ENCODE results near the gene RPA1. TPM values are rescaled to one million over a fixed set of nuclear protein-coding genes. Genes with fewer than 3 reads are reported as not detected.
A peak's percentile ranks its signal among the peaks of the same experiment; 100 is the strongest.
"Not testable (repeated sequence)": the region's sequence is repeated elsewhere in the genome, so short reads cannot be mapped to it uniquely, and the experiment has no call there.

RPA1 gene
- total RNA-seq, 2 donors from 2014 or later: 15.4 to 40.0 TPM

DNA sequence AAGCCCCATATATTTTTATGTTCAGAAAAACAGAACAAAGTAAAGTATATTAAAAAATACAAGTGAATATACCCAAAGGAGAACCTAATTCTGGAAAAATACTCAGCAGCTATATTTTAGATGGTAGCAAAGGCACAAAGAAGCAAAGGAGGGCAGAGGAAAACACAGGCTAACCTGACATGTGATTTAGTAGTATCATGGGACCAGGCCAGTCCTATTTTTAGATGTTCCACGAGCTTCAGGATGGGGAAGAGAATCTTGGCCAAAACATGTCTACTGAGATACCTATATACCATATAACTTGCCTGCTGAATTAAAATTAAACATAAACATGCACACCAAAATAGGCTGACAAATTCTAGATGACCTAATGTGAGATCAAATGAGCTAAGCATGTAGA lies 33.0 kb upstream of the RPA1 start:
- TF ChIP-seq, protein P1, sequence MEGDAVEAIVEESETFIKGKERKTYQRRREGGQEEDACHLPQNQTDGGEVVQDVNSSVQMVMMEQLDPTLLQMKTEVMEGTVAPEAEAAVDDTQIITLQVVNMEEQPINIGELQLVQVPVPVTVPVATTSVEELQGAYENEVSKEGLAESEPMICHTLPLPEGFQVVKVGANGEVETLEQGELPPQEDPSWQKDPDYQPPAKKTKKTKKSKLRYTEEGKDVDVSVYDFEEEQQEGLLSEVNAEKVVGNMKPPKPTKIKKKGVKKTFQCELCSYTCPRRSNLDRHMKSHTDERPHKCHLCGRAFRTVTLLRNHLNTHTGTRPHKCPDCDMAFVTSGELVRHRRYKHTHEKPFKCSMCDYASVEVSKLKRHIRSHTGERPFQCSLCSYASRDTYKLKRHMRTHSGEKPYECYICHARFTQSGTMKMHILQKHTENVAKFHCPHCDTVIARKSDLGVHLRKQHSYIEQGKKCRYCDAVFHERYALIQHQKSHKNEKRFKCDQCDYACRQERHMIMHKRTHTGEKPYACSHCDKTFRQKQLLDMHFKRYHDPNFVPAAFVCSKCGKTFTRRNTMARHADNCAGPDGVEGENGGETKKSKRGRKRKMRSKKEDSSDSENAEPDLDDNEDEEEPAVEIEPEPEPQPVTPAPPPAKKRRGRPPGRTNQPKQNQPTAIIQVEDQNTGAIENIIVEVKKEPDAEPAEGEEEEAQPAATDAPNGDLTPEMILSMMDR (IDR thresholded peaks at IDR 0.05): no peak
- DNase-seq (ENCODE audit: low spot score) (no peak), ATAC-seq (ENCODE audit: insufficient number of reproducible peaks, low FRiP score, low read depth) (no peak)
- Histone ChIP-seq H3K9me3 (no peaks in the 10 kb centered on the region), H3K4me3 (no peak overlapping the region), H3K36me3 (peaks cover 8% of the 10 kb centered on the region), H3K27me3 (replicated peaks; ENCODE audit: insufficient read depth) (no peaks in the 10 kb centered on the region), H3K4me1 (ENCODE audit: control insufficient read depth in 1 of 2, low read depth in 2 of 2) (peaks cover 12 to 18% of the 10 kb centered on the region in 2 donors), H3K27ac (peak overlapping the region; percentile 0 to 41)

DNA sequence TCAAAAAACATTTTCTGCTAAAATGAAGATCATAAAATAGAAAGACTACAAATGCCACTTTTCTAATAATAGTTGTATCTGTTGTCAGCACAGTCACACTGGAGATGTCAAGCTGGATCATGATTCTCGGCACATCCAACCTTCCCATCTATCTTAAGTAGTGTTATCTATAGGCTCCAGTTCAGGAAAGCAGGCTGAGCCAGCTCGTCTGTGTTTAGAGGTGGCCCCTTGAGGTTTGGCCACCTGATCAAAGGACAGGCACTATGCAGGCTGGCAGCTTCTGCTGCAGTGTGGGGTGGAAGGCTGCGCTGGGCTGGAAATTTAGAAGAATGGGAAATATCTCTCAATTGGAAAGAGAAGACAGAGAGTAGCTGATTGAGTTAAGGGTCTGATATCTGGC lies 32.5 kb upstream of the RPA1 start:
- Histone ChIP-seq H3K27ac (peak overlapping the region; percentile 0 to 41), H3K36me3 (peaks cover 8% of the 10 kb centered on the region), H3K4me1 (ENCODE audit: control insufficient read depth in 1 of 2, low read depth in 2 of 2) (peaks cover 12 to 18% of the 10 kb centered on the region in 2 donors), H3K9me3 (no peaks in the 10 kb centered on the region), H3K27me3 (replicated peaks; ENCODE audit: insufficient read depth) (no peaks in the 10 kb centered on the region), H3K4me3 (no peak overlapping the region)
- TF ChIP-seq, protein P1 (IDR thresholded peaks at IDR 0.05): no peak
- no peak for ATAC-seq (ENCODE audit: insufficient number of reproducible peaks, low FRiP score, low read depth)
- DNase-seq (ENCODE audit: low spot score): no peak

DNA sequence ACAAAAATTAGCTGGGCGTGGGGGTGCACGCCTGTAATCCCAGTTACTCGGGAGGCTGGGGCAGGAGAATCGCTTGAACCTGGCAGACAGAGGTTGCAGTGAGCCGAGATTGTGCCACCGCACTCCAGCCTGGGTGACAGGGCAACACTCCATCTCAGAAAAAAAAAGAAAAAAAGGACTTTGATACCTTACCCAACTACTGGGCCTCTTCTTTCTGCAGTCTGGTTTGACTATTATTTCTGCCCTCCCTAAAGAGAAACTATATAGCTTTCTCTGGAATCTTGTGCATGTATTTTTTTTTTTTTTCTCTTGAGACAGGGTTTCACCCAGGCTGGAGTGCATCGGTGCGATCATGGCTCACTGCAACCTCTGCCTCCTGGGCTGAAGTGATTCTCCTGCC lies 32.0 kb upstream of the RPA1 start:
- not testable (repeated sequence) for H3K9me3 ChIP-seq; DNase-seq (ENCODE audit: low spot score); H3K27me3 ChIP-seq (replicated peaks; ENCODE audit: insufficient read depth); ATAC-seq (ENCODE audit: insufficient number of reproducible peaks, low FRiP score, low read depth); H3K4me3 ChIP-seq; H3K27ac ChIP-seq; H3K36me3 ChIP-seq
- peaks cover 12 to 18% of the 10 kb centered on the region in 2 donors for H3K4me1 ChIP-seq (ENCODE audit: control insufficient read depth in 1 of 2, low read depth in 2 of 2)

DNA sequence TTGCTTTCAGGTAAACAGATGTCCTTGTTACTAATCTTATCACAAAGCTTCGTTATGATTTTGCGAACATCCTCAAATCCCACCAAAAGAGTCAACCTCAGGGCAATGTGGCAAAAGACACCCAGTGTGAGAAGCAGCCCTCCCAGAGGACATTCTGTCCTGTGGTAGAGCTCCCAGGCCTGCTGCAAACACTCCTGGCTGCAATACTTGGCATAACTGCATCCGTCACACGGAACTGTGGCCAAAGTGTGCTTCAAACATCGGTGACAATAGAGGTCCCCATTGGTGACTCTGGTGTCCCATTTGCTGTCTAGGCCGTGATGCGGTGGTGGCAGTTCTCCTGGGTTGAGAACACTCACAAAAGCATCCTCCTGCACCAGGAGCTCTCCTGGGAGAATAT lies 29.6 kb upstream of the RPA1 start:
- H3K4me1 ChIP-seq (ENCODE audit: control insufficient read depth in 1 of 2, low read depth in 2 of 2): peaks cover 12 to 18% of the 10 kb centered on the region in 2 donors
- ATAC-seq (ENCODE audit: insufficient number of reproducible peaks, low FRiP score, low read depth) (no peak), DNase-seq (ENCODE audit: low spot score) (no peak)
- no peak overlapping the region for H3K27ac ChIP-seq
- no peak overlapping the region for H3K4me3 ChIP-seq
- peaks cover 11% of the 10 kb centered on the region for H3K36me3 ChIP-seq
- TF ChIP-seq, protein P1 (IDR thresholded peaks at IDR 0.05): no peak
- H3K27me3 ChIP-seq (replicated peaks; ENCODE audit: insufficient read depth): no peaks in the 10 kb centered on the region
- no peaks in the 10 kb centered on the region for H3K9me3 ChIP-seq

DNA sequence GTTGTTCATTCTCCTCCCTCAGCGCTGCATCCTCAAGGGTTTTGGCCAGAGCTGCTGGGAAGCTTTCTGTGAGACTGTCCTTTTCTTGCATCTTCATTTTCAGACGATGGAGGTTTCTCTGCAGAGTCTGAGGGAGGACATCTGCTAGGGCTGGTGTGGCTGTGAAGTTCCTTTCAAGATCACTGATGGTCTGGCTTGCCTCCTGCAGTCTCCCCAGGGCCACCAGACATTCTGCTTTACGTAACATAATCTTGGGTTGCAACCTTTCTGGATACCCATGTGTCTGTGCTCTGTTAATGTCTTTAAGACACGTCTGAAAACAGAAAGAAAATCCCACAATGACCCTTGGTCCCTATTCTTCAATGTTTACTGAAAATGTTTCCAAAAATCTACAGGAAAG lies 29.1 kb upstream of the RPA1 start:
- DNase-seq (ENCODE audit: low spot score) (no peak), ATAC-seq (ENCODE audit: insufficient number of reproducible peaks, low FRiP score, low read depth) (no peak)
- Histone ChIP-seq H3K4me3 (no peak overlapping the region), H3K36me3 (peaks cover 11% of the 10 kb centered on the region), H3K4me1 (ENCODE audit: control insufficient read depth in 1 of 2, low read depth in 2 of 2) (peaks cover 12 to 18% of the 10 kb centered on the region in 2 donors), H3K27me3 (replicated peaks; ENCODE audit: insufficient read depth) (no peaks in the 10 kb centered on the region), H3K9me3 (no peaks in the 10 kb centered on the region), H3K27ac (no peak overlapping the region)
- TF ChIP-seq, protein P1 (IDR thresholded peaks at IDR 0.05): no peak

DNA sequence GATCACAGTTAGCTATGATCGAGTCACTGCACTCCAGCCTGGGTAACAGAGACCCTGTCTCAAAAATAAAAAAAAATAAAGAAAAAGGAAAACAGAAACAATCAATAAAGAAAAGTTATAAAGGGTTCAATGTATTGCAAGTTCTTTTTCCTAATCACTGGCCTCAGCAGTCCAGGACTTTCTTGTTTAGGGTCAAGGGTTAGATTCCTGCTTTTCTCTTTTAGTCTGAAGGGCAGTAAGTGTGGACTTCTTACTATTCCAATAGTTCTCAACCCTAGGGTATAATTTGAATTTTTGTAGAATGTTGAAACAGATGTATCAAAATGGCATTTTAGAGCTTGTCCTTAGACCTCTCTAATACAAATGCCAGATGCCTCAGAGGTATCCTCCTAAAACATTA lies 27.4 kb upstream of the RPA1 start:
- peaks cover under 1 to 2% of the 10 kb centered on the region in 2 donors for H3K4me1 ChIP-seq (ENCODE audit: control insufficient read depth in 1 of 2, low read depth in 2 of 2)
- H3K27ac ChIP-seq: no peak overlapping the region
- H3K36me3 ChIP-seq: peaks cover 11% of the 10 kb centered on the region
- no peak for ATAC-seq (ENCODE audit: insufficient number of reproducible peaks, low FRiP score, low read depth)
- no peaks in the 10 kb centered on the region for H3K27me3 ChIP-seq (replicated peaks; ENCODE audit: insufficient read depth)
- no peaks in the 10 kb centered on the region for H3K9me3 ChIP-seq
- DNase-seq (ENCODE audit: low spot score): no peak
- TF ChIP-seq, protein P1 (IDR thresholded peaks at IDR 0.05): no peak
- no peak overlapping the region for H3K4me3 ChIP-seq
